HFFc6 (cell line): ENCODE results near the gene COL4A6. TPM values are rescaled to one million over a fixed set of nuclear protein-coding genes. Genes with fewer than 3 reads are reported as not detected.

Source experiments
- DNase-seq: peaks from one replicate; pipeline ENCODE4 v3.0.0-alpha.2; 2018
- H3K27ac Mint-ChIP-seq: 2 replicates; pipeline ENCODE4 v1.8.0; 2020; ENCODE audit warnings: mild to moderate bottlenecking, mixed read lengths
- H3K27me3 Mint-ChIP-seq: 2 replicates; pipeline ENCODE4 v1.8.0; 2021; ENCODE audit warnings: mild to moderate bottlenecking, moderate library complexity, mixed read lengths; ENCODE audit not compliant: insufficient read depth
- H3K36me3 Mint-ChIP-seq: 2 replicates; pipeline ENCODE4 v1.8.0; 2021; ENCODE audit warnings: low read depth, mixed read lengths
- H3K4me1 Mint-ChIP-seq: 2 replicates; pipeline ENCODE4 v1.8.0; 2020; ENCODE audit warnings: low read depth, mixed read lengths
- H3K4me3 Mint-ChIP-seq: 2 replicates; pipeline ENCODE4 v1.8.0; 2020; ENCODE audit warnings: mild to moderate bottlenecking, moderate library complexity, mixed read lengths
- H3K9me3 Mint-ChIP-seq: 2 replicates; pipeline ENCODE4 v1.8.0; 2020; ENCODE audit warnings: mild to moderate bottlenecking, mixed read lengths
- CTCF ChIP-seq: fragments of 200-600 bp; sonication (generic); IDR thresholded peaks from 2 replicates; pipeline ENCODE4 v1.5.0; 2021; ENCODE audit warnings: antibody characterized with exemption, mild to moderate bottlenecking
- total RNA-seq, 6 experiments: library from RNA; stranded (reverse); fragmentation: NEBNext Ultra II Directional; extraction: Animal tissue kit (Norgen Biotek cat#: 25700); gene quantifications; 2 replicates in 1 of 6; 3 replicates in 5 of 6; pipeline ENCODE4 v1.2.3, GENCODE V29; 2021

COL4A6 gene
- total RNA-seq, 6 experiments from 2014 or later: 0.03 to 0.16 (median 0.11) TPM

GRCh38 chrX:108361316-108361715 is 76.9 kb downstream of the COL4A6 start:
- no peak overlapping the region for H3K27ac Mint-ChIP-seq
- H3K4me1 Mint-ChIP-seq: peaks cover 6% of the 10 kb centered on the region; the same call in 1 of the 2 replicates
- no peaks in the 10 kb centered on the region for H3K27me3 Mint-ChIP-seq
- DNase-seq: no peak
- H3K36me3 Mint-ChIP-seq: no peaks in the 10 kb centered on the region
- no peak for TF ChIP-seq CTCF
- H3K4me3 Mint-ChIP-seq: no peak overlapping the region
- no peaks in the 10 kb centered on the region for H3K9me3 Mint-ChIP-seq

GRCh38 chrX:108359806-108360602 is 78.2 kb downstream of the COL4A6 start:
- peaks cover 6% of the 10 kb centered on the region; the same call in 1 of the 2 replicates for H3K4me1 Mint-ChIP-seq
- no peak for TF ChIP-seq CTCF
- no peaks in the 10 kb centered on the region for H3K36me3 Mint-ChIP-seq
- no peaks in the 10 kb centered on the region for H3K9me3 Mint-ChIP-seq
- no peaks in the 10 kb centered on the region for H3K27me3 Mint-ChIP-seq
- peak; percentile 0 for DNase-seq
- no peak overlapping the region for H3K4me3 Mint-ChIP-seq
- H3K27ac Mint-ChIP-seq: no peak overlapping the region

- H3K27me3 Mint-ChIP-seq: no peaks in the 10 kb centered on the region
- H3K4me3 Mint-ChIP-seq: no peak overlapping the region
- no peak overlapping the region for H3K27ac Mint-ChIP-seq
- H3K4me1 Mint-ChIP-seq: no peaks in the 10 kb centered on the region
- no peaks in the 10 kb centered on the region for H3K36me3 Mint-ChIP-seq
- no peak for DNase-seq
- TF ChIP-seq CTCF: no peak
- H3K9me3 Mint-ChIP-seq: no peaks in the 10 kb centered on the region
Measured at GRCh38 chrX:108353452-108353851, 84.8 kb downstream of the COL4A6 start.

GRCh38 chrX:108349210-108349609 is 89.0 kb downstream of the COL4A6 start:
- Mint-ChIP-seq H3K36me3 (no peaks in the 10 kb centered on the region), H3K27me3 (no peaks in the 10 kb centered on the region), H3K9me3 (no peaks in the 10 kb centered on the region), H3K27ac (no peak overlapping the region), H3K4me1 (no peaks in the 10 kb centered on the region), H3K4me3 (no peak overlapping the region)
- TF ChIP-seq CTCF: no peak
- no peak for DNase-seq

GRCh38 chrX:108348525-108348924 is 89.7 kb downstream of the COL4A6 start:
- DNase-seq: no peak
- Mint-ChIP-seq H3K27me3 (no peaks in the 10 kb centered on the region), H3K27ac (no peak overlapping the region), H3K36me3 (no peaks in the 10 kb centered on the region), H3K9me3 (no peaks in the 10 kb centered on the region), H3K4me1 (no peaks in the 10 kb centered on the region), H3K4me3 (no peak overlapping the region)
- no peak for TF ChIP-seq CTCF
